WI38 (cell line): ENCODE measurements around the gene ARHGEF4.

ENCODE experiments used
- H3K4me3 ChIP-seq: 2 replicates; pipeline ENCODE4 v1.5.1; 2011; ENCODE audit warnings: low read depth, mild to moderate bottlenecking, control low read depth, low read length
- CTCF ChIP-seq: IDR thresholded peaks from 2 replicates; pipeline ENCODE4 v1.5.1; 2012; ENCODE audit warnings: low read depth, mild to moderate bottlenecking, control low read depth, low read length

The ARHGEF4 gene

GRCh38 chr2:131040661-131041401 is 204.1 kb downstream of the ARHGEF4 start:
- H3K4me3 ChIP-seq: no peak overlapping the region
- no peak for TF ChIP-seq CTCF

- TF ChIP-seq CTCF: no peak
- H3K4me3 ChIP-seq: no peak overlapping the region
Measured at GRCh38 chr2:131041402-131042147, 204.9 kb downstream of the ARHGEF4 start.

GRCh38 chr2:131042148-131042775 is 205.5 kb downstream of the ARHGEF4 start:
- no peak overlapping the region for H3K4me3 ChIP-seq
- TF ChIP-seq CTCF: no peak

- H3K4me3 ChIP-seq: no peak overlapping the region
- TF ChIP-seq CTCF: no peak
Measured at GRCh38 chr2:131043199-131044074, 206.7 kb downstream of the ARHGEF4 start.

- H3K4me3 ChIP-seq: no peak overlapping the region
- TF ChIP-seq CTCF: no peak
Measured at GRCh38 chr2:131044075-131044756, 207.5 kb downstream of the ARHGEF4 start.

GRCh38 chr2:131044757-131045150 is 208.0 kb downstream of the ARHGEF4 start:
- no peak overlapping the region for H3K4me3 ChIP-seq
- TF ChIP-seq CTCF: no peak
